ENCODE data around the gene CTNNA3.

DNA sequence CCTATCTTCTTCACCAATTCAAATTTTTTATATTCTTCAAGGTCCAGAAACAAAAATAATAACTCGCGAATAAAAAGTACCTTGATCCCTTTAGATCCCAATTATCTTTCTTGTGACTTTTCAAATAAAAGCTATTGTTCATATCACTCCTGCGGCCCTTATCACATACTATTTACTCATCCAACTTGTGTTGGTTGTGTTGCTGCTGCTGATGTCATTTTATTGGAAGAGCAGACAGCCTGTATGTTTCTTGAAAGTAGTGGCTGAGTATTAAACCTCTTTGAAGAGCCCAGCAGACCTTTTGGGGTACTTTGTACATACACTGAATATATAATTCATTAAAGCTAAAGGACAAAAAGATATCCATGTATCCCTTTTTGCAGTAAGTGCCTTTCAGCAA, 231.7 kb downstream of the CTNNA3 start:
- TF ChIP-seq, protein P1, sequence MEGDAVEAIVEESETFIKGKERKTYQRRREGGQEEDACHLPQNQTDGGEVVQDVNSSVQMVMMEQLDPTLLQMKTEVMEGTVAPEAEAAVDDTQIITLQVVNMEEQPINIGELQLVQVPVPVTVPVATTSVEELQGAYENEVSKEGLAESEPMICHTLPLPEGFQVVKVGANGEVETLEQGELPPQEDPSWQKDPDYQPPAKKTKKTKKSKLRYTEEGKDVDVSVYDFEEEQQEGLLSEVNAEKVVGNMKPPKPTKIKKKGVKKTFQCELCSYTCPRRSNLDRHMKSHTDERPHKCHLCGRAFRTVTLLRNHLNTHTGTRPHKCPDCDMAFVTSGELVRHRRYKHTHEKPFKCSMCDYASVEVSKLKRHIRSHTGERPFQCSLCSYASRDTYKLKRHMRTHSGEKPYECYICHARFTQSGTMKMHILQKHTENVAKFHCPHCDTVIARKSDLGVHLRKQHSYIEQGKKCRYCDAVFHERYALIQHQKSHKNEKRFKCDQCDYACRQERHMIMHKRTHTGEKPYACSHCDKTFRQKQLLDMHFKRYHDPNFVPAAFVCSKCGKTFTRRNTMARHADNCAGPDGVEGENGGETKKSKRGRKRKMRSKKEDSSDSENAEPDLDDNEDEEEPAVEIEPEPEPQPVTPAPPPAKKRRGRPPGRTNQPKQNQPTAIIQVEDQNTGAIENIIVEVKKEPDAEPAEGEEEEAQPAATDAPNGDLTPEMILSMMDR (conservative IDR thresholded peaks at IDR 0.05 in 1 of 2, IDR thresholded peaks at IDR 0.05 in 1 of 2; ENCODE audit: extremely low read depth in 1 of 2, insufficient read depth in 1 of 2, low read depth in 1 of 2, low read length in 2 of 2) = no peak
- TF ChIP-seq EZH2 (IDR thresholded peaks at IDR 0.05; ENCODE audit: borderline replicate concordance, low read length) = no peak

All from mammary epithelial cell (primary cell).